Neuronal stem cell (in vitro differentiated cells): ENCODE data around the gene IFT88.

Source experiments
- DNase-seq: peaks from one replicate; pipeline ENCODE4 v3.0.0-alpha.2; 2013; ENCODE audit warnings: low spot score
- H2AFZ ChIP-seq: one replicate; pipeline ENCODE4 v1.6.1; 2013; ENCODE audit warnings: mild to moderate bottlenecking, low read length, inconsistent platforms
- H2AK5ac ChIP-seq: 2 replicates; pipeline ENCODE4 v1.6.1; 2013; ENCODE audit warnings: low read depth, mild to moderate bottlenecking, inconsistent platforms, low read length, moderate library complexity, mixed read lengths
- H2BK120ac ChIP-seq: 2 replicates; pipeline ENCODE4 v1.6.1; 2013; ENCODE audit warnings: low read depth, mild to moderate bottlenecking, inconsistent platforms, low read length, moderate library complexity, mixed read lengths
- H2BK12ac ChIP-seq: one replicate; pipeline ENCODE4 v1.6.1; 2013; ENCODE audit warnings: low read length, inconsistent platforms
- H2BK15ac ChIP-seq: 2 replicates; pipeline ENCODE4 v1.6.1; 2013; ENCODE audit warnings: mild to moderate bottlenecking, low read length, inconsistent platforms, mixed read lengths
- H2BK5ac ChIP-seq: one replicate; pipeline ENCODE4 v1.6.1; 2013; ENCODE audit warnings: inconsistent platforms, mild to moderate bottlenecking, low read length, moderate library complexity
- H3K14ac ChIP-seq: one replicate; pipeline ENCODE4 v1.6.1; 2013; ENCODE audit warnings: low read length, inconsistent platforms
- H3K18ac ChIP-seq: 2 replicates; pipeline ENCODE4 v1.6.1; 2013; ENCODE audit warnings: low read length, inconsistent platforms
- H3K23ac ChIP-seq: 2 replicates; pipeline ENCODE4 v1.6.1; 2013; ENCODE audit warnings: low read depth, mild to moderate bottlenecking, mixed read lengths, low read length, inconsistent platforms; ENCODE audit not compliant: poor library complexity
- H3K27ac ChIP-seq: replicated peaks from 3 replicates; pipeline ENCODE4 v1.5.1; 2013; ENCODE audit warnings: low read length, inconsistent platforms
- H3K27me3 ChIP-seq, 3 experiments: 2 replicates each; pipeline ENCODE4 v1.6.1; 2013; ENCODE audit warnings: low read length in 3 of 3, mild to moderate bottlenecking in 2 of 3, inconsistent platforms in 1 of 3, low read depth in 1 of 3, mixed read lengths in 1 of 3, moderate library complexity in 1 of 3; ENCODE audit not compliant: control insufficient read depth in 3 of 3, insufficient read depth in 3 of 3
- H3K36me3 ChIP-seq, 2 donors: replicated peaks in 1 of 2; 2 replicates each; pipeline ENCODE4 v1.6.1; 2013; ENCODE audit warnings: low read length in 2 of 2; ENCODE audit not compliant: control insufficient read depth in 2 of 2, insufficient read depth in 2 of 2
- H3K4ac ChIP-seq: 2 replicates; pipeline ENCODE4 v1.6.1; 2013; ENCODE audit warnings: inconsistent platforms, mild to moderate bottlenecking, low read length, moderate library complexity
- H3K4me1 ChIP-seq, 2 donors: 1 replicate in 1 of 2; 2 replicates in 1 of 2; pipeline ENCODE4 v1.6.1; 2013; ENCODE audit warnings: low read length in 2 of 2, low read depth in 1 of 2; ENCODE audit not compliant: control insufficient read depth in 2 of 2, insufficient read depth in 1 of 2
- H3K4me2 ChIP-seq: one replicate; pipeline ENCODE4 v1.6.1; 2013; ENCODE audit warnings: mild to moderate bottlenecking, low read length, inconsistent platforms; ENCODE audit not compliant: insufficient read depth, poor library complexity, severe bottlenecking
- H3K4me3 ChIP-seq, 2 donors: 2 replicates each; pipeline ENCODE4 v1.5.1; 2013; ENCODE audit warnings: low read length in 2 of 2, mild to moderate bottlenecking in 2 of 2, inconsistent platforms in 1 of 2, moderate library complexity in 1 of 2
- H3K79me1 ChIP-seq: one replicate; pipeline ENCODE4 v1.6.1; 2013; ENCODE audit warnings: low read depth, mild to moderate bottlenecking, inconsistent platforms, low read length, moderate library complexity
- H3K9ac ChIP-seq: one replicate; pipeline ENCODE4 v1.6.1; 2013; ENCODE audit warnings: mild to moderate bottlenecking, low read depth, low read length, inconsistent platforms; ENCODE audit not compliant: poor library complexity
- H3K9me3 ChIP-seq, 2 donors: replicated peaks in 1 of 2; 2 replicates each; pipeline versions ENCODE3 to v1.6.1; 2013; ENCODE audit warnings: low read length in 2 of 2, mild to moderate bottlenecking in 2 of 2, inconsistent platforms in 1 of 2, low read depth in 1 of 2, mixed read lengths in 1 of 2, moderate library complexity in 1 of 2; ENCODE audit not compliant: control insufficient read depth in 2 of 2, insufficient read depth in 1 of 2
- H4K8ac ChIP-seq: one replicate; pipeline ENCODE4 v1.6.1; 2013; ENCODE audit warnings: low read depth, mild to moderate bottlenecking, inconsistent platforms, low read length, moderate library complexity
- H4K91ac ChIP-seq: one replicate; pipeline ENCODE4 v1.6.1; 2013; ENCODE audit warnings: low read length, low read depth, mild to moderate bottlenecking, inconsistent platforms; ENCODE audit not compliant: poor library complexity
- WGBS, 2 donors: extraction: QIAGEN DNeasy Blood & Tissue Kit; methylation state at CpG; one replicate each; pipeline ENCODE4 v1.1.7; 2013; ENCODE audit warnings: missing lambda C conversion rate in 2 of 2, mixed read lengths in 1 of 2; ENCODE audit not compliant: insufficient read length in 2 of 2, insufficient replicate concordance in 1 of 2; ENCODE audit errors: extremely low coverage in 2 of 2; 5-methylcytosine and 5-hydroxymethylcytosine counted together

Gene IFT88

GRCh38 chr13:20700288-20700687, 133.3 kb downstream of the IFT88 start:
- Histone ChIP-seq H3K9me3 (no peaks in the 10 kb centered on the region), H3K9ac (no peak overlapping the region), H3K4me2 (no peak overlapping the region), H3K27ac (no peak overlapping the region), H3K79me1 (no peaks in the 10 kb centered on the region), H3K23ac (no peak overlapping the region), H3K4me3 (no peak overlapping the region), H3K36me3 (no peaks in the 10 kb centered on the region), H2BK12ac (no peak overlapping the region), H3K14ac (no peak overlapping the region), H3K4ac (no peak overlapping the region), H2BK120ac (no peak overlapping the region), H2BK5ac (no peak overlapping the region), H3K18ac (no peak overlapping the region), H3K27me3 (peaks cover 0 to 4% (median 0%) of the 10 kb centered on the region in 3 experiments), H4K8ac (no peak overlapping the region), H4K91ac (no peak overlapping the region), H2BK15ac (no peak overlapping the region), H3K4me1 (peaks cover 0 to 8% of the 10 kb centered on the region in 2 donors), H2AFZ (no peak overlapping the region), H2AK5ac (no peak overlapping the region)
- WGBS, 2 donors = no CpG with 5 or more reads among the region's 6 CpGs
- no peak for DNase-seq

GRCh38 chr13:20701461-20701860, 134.5 kb downstream of the IFT88 start:
- H3K23ac ChIP-seq = no peak overlapping the region
- peaks cover 0 to 8% of the 10 kb centered on the region in 2 donors for H3K4me1 ChIP-seq
- no peak overlapping the region for H2BK5ac ChIP-seq
- H3K4ac ChIP-seq = no peak overlapping the region
- no peak overlapping the region for H2AFZ ChIP-seq
- no peak overlapping the region for H3K27ac ChIP-seq
- H2AK5ac ChIP-seq = no peak overlapping the region
- H3K9me3 ChIP-seq = no peaks in the 10 kb centered on the region
- H2BK120ac ChIP-seq = no peak overlapping the region
- no peak overlapping the region for H3K14ac ChIP-seq
- no CpG with 5 or more reads among the region's 3 CpGs for WGBS, 2 donors
- H3K79me1 ChIP-seq = no peaks in the 10 kb centered on the region
- no peaks in the 10 kb centered on the region for H3K36me3 ChIP-seq
- H2BK15ac ChIP-seq = no peak overlapping the region
- H3K18ac ChIP-seq = no peak overlapping the region
- H3K4me3 ChIP-seq = no peak overlapping the region
- H4K91ac ChIP-seq = no peak overlapping the region
- H4K8ac ChIP-seq = no peak overlapping the region
- H3K4me2 ChIP-seq = no peak overlapping the region
- H3K27me3 ChIP-seq = peaks cover 0 to 4% (median 0%) of the 10 kb centered on the region in 3 experiments
- H2BK12ac ChIP-seq = no peak overlapping the region
- H3K9ac ChIP-seq = no peak overlapping the region
- no peak for DNase-seq

- Histone ChIP-seq H3K9ac (no peak overlapping the region), H2AK5ac (no peak overlapping the region), H3K14ac (no peak overlapping the region), H3K27me3 (peaks cover 0 to 4% (median 0%) of the 10 kb centered on the region in 3 experiments), H2BK5ac (no peak overlapping the region), H3K27ac (no peak overlapping the region), H3K4me3 (peak overlapping the region in 1 of 2 donors; percentile 81), H2BK15ac (no peak overlapping the region), H3K18ac (no peak overlapping the region), H2AFZ (peak overlapping the region; percentile 99), H3K79me1 (no peaks in the 10 kb centered on the region), H3K4me2 (peak overlapping the region; percentile 90), H2BK120ac (no peak overlapping the region), H4K8ac (no peak overlapping the region), H3K9me3 (no peaks in the 10 kb centered on the region), H4K91ac (no peak overlapping the region), H3K23ac (no peak overlapping the region), H3K4me1 (peaks cover 0 to 8% of the 10 kb centered on the region in 2 donors), H2BK12ac (no peak overlapping the region), H3K4ac (no peak overlapping the region), H3K36me3 (no peaks in the 10 kb centered on the region)
- DNase-seq = no peak
- no CpG with 5 or more reads among the region's 9 CpGs for WGBS, 2 donors
Measured at GRCh38 chr13:20702530-20702914, 135.6 kb downstream of the IFT88 start.

GRCh38 chr13:20702915-20703779, 136.2 kb downstream of the IFT88 start, which contains the start of gene IL17D:
Gene IL17D (plus strand): TSS chr13:20703699. CDS start chr13:20704002, 303 bp downstream.
- H2BK15ac ChIP-seq = peak within 1 kb of the TSS; percentile 9
- peak within 1 kb of the TSS; percentile 89 for H3K9ac ChIP-seq
- peaks cover 0 to 4% (median 0%) of the 10 kb centered on the region in 3 experiments for H3K27me3 ChIP-seq
- no peaks in the 10 kb centered on the region for H3K9me3 ChIP-seq
- no peaks in the 10 kb centered on the region for H3K79me1 ChIP-seq
- peak within 1 kb of the TSS; percentile 49 for H2BK5ac ChIP-seq
- H2AFZ ChIP-seq = peak within 1 kb of the TSS; percentile 99
- H3K14ac ChIP-seq = no peak within 1 kb of the TSS
- H4K8ac ChIP-seq = no peak within 1 kb of the TSS
- H3K18ac ChIP-seq = peak within 1 kb of the TSS; percentile 96
- peak within 1 kb of the TSS; percentile 81 to 82 for H3K4me3 ChIP-seq
- DNase-seq = no peak
- peaks cover 0 to 8% of the 10 kb centered on the region in 2 donors for H3K4me1 ChIP-seq
- H2BK120ac ChIP-seq = no peak within 1 kb of the TSS
- no peak within 1 kb of the TSS for H3K4ac ChIP-seq
- WGBS, 2 donors = no CpG with 5 or more reads among the region's 94 CpGs
- H3K27ac ChIP-seq = no peak within 1 kb of the TSS
- H3K36me3 ChIP-seq = no peaks in the 10 kb centered on the region
- H2BK12ac ChIP-seq = no peak within 1 kb of the TSS
- no peak within 1 kb of the TSS for H2AK5ac ChIP-seq
- peak within 1 kb of the TSS; percentile 90 for H3K4me2 ChIP-seq
- H4K91ac ChIP-seq = no peak within 1 kb of the TSS
- no peak within 1 kb of the TSS for H3K23ac ChIP-seq
